GM18909 (cell line): ENCODE results near the gene PPM1J.
"Not testable (repeated sequence)": the region's sequence is repeated elsewhere in the genome, so short reads cannot be mapped to it uniquely, and the experiment has no call there.

Experiments used
- ATAC-seq: cut with Tn5 transposase; IDR thresholded peaks from one replicate; pipeline ENCODE4 v1.9.1; 2021; ENCODE audit warnings: mild to moderate bottlenecking; ENCODE audit not compliant: unreplicated experiment, poor library complexity

The PPM1J gene

DNA sequence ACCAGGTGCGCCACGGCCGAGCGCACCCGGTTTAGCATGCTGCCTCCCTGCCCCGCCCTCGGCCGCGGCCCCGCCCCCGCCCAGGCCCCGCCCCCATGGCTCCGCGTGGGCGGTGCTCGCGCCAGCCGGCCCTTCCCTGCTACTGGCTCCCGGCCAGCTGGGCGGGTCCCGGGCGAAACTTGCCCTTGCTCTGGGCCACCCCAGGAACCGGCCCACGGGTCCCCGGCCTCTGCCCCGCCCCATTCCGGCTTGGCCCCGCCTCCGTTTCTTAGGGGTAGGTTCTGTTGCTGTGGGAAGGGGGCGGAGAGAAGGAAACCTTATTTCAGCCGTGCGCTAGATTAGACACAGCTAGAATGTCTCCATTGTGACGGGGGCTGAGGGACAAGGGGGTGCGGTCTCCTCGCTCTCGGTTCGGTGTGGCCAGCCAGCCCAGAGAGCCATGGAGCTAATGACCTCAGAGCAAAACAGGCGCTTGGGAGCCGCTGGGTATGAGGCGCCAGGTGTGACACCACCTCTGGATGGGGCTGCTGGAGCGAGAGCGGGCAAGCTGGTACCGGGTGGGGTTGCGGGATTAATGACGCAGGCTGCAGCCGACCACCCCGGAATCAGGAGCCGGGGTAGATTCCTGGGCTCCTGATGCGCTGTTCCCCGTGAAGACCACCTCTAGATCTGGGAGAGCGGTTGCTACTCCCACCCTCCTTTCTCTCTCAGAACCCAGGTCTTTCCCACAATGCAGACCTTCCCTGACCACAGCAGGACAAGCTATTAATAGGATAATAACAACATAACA lies at the start of gene PPM1J:
Gene PPM1J, minus strand, starts transcription at position 69 of the 790 bp plus-strand sequence. Its CDS starts 31 bp downstream, at position 38.
- peak; percentile 77 for ATAC-seq

DNA sequence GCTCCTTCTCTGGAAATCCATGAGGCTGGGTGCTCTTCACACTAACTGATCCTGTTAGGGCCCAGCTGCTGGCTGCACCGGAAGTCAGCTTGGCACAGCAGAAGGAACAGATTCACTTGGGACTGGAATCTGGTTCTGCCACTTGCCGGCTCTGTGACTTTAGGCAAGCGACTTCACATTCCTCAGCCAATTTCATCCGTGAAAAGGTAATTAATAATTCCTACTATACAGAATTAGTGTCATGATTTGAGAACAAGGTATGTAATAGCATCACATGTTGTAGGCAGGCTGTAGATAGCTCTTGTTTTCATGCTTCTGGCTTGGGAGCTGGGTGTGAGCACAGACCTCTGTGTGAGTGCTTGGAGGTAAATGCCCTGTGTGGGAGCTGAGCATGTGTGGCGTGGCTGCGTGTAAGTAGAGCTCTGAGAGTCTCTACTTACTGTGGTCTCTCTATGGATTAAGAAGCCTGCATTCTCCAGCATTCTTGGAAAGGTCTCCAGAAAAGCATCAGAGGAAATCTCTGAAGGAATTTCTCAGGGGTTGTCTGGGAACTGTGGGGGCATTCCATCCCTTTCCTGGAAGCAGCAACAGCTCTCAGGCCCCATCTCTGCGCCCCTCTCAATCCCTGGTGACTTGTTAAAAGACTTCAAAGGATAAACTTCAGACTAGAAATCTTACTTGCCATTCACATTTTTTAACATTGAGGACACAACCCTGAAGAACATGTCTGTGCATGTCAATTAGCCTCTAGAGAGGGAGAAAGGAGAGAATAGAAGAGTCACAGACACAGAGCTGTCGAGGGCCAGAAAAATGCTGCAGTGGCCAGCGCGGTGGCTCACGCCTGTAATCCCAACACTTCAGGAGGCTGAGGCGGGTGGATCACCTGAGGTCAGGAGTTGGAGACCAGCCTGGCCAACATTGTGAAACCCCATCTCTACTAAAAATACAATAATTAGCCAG lies 47.7 kb upstream of the PPM1J start:
- no peak for ATAC-seq

- no peak for ATAC-seq
Measured at GRCh38 chr1:112761714-112762480, 46.8 kb upstream of the PPM1J start.

DNA sequence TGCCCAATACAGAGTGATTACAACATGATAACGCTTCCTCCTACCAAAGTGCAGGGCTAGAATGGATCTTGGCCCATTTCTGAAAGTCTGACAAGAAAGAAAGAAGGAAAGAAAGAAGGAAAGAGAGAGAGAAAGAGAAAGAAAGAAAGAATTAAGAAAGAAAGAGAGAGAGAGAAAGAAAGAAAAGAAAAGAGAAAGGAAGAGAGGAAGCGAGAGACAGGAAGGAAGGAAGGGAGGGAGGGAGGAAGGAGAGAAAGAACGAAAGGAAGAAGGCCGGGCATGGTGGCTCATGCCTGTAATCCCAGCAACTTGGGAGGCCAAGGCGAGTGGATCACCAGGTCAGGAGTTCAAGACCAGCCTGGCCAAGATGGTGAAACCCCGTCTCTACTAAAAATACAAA lies 44.1 kb upstream of the PPM1J start:
- ATAC-seq = no peak

GRCh38 chr1:112754116-112754628 lies 39.0 kb upstream of the PPM1J start:
- ATAC-seq = no peak

- ATAC-seq = no peak
Measured at GRCh38 chr1:112748396-112748795, 33.3 kb upstream of the PPM1J start.

GRCh38 chr1:112744009-112744578 lies 29.0 kb upstream of the PPM1J start:
- no peak for ATAC-seq

DNA sequence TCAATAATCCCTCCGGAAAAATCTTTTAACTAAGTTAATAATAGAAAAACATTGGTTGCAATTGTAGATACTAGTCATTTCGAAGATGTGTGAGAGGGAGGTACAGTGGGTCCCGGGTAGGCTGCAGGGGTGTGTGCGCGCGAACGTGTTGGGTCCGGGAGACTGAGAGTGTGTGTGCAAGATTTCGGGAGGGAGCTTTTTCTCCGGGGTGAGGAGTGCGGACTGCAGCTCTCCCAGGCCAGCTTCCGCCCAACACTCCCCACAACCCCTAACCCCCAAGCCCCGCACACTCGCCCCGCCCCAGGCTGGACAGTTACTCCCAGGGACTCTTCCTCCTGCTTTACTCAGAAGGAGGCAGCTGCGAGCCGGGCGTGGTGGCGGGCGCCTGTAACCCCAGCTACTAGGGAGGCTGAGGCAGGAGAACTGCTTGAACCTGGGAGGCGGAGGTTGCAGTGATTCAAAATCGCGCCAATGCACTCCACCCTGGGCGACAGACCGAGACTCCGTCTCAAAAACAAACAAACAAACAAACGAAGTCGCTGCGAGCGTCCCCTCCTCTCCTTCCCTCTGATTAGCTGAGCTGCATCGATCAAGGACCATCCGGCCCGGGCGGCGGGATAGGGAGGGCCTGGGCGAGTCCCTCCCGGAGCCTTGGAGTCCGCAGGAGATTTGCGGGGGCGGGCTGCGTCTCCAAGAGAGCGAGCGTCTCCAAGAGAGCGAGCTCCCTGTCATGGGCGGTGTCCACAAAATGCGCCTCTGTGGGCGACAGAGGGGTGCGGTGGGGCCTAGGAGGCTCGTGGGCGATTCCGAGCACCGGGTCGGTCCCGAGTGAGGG lies 28.3 kb upstream of the PPM1J start:
- ATAC-seq = no peak

DNA sequence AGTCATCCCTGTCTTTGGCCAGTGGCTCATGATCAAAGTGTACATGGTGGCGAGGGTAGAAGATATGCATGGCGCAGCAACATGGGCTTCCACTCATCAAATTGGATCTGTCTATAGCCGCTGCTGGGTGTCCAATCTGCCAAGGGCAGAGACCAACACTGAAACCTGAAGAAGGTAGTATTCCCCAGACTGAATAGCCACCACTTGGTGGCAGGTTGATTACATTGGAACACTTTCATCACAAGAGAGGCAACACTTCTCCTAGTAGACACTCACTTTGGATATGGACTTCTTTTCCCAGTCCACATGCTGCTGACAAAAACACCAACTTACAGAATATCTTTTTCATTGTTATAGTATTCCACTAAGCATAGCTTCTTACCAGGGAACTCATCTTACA lies 22.4 kb upstream of the PPM1J start:
- no peak for ATAC-seq

DNA sequence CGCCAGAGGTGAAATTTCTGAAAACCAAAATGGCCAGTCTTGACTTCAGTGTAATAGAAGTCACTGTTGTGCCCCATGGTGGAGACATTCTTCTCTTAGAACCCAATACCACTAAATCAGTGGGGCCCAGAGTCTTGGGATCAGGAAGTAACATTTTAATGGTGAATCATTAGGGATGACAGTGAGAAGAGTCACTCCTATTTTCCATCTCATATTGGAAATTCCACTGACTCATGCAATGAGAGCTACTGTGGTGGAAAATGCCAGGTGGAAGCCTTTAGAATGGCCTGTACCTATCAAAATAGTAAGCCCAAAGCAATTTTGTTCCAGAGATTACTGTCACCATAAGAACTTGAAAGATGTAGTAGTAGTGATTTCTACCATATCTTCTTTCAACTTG lies 20.6 kb upstream of the PPM1J start:
- no peak for ATAC-seq

DNA sequence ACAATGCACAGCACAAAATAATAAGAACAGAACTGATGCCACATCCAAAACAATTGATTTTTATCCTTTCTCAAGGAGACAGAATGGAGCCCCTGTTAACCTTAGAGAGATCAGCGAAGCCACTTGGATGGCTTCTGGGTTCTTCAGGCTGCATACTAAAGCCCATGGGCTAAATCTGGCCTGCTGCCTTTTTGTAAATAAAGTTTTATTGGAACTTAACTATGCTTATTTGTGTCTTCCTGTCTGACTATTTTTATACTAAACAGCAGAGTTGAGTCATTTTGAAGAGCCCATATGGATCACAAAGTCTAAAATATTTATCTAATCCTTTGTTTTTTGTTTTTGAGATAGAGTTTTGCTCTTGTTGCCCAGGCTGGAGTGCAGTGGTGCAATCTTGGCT lies 16.3 kb upstream of the PPM1J start:
- no peak for ATAC-seq

- ATAC-seq = no peak
Measured at GRCh38 chr1:112729909-112730308, 14.8 kb upstream of the PPM1J start.

GRCh38 chr1:112729011-112729410 lies 13.9 kb upstream of the PPM1J start:
- not testable (repeated sequence) for ATAC-seq

DNA sequence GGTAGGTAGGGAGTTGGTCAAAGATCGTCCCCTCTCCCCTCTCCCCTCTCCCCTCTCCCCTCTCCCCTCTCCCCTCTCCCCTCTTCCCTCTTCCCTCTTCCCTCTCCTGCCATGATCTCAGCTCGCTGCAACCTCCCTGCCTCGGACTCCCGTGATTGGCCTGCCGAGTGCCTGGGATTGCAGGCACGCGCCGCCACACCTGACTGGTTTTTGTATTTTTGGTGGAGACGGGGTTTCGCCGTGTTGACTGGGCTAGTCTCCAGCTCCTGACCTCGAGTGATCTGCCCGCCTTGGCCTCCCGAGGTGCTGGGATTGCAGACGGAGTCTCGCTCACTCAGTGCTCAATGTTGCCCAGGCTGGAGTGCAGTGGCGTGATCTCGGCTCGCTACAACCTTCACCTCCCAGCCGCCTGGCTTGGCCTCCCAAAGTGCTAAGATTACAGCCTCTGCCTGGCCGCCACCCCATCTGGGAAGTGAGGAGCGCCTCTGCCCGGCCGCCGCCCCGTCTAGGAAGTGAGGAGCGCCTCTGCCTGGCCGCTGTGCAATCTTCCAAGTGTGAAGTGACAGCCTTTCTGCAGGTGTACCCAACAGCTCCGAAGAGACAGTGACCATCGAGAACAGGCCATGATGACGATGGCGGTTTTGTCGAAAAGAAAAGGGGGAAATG lies 13.3 kb upstream of the PPM1J start:
- not testable (repeated sequence) for ATAC-seq

DNA sequence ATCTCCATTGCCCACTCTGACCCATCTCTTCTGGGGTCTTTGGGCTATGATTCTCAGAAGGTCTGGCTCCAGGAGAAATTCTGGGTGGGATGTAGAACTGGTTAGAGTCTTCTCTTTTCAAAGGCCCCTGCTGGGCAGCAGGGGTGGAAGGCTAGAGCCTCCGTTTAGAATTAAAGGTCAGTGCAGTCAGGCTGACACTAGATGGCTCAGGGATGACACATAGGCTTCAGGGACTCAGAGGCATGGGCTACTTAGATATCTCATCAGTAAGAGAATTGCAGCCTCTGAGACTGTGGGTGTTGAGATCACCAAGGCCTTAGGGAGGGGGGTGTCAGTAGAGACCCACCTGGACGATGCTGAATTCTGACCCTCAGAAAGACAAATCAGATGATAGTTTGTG lies 12.6 kb upstream of the PPM1J start:
- no peak for ATAC-seq

GRCh38 chr1:112724240-112724639 lies 9.1 kb upstream of the PPM1J start:
- ATAC-seq = not testable (repeated sequence)

DNA sequence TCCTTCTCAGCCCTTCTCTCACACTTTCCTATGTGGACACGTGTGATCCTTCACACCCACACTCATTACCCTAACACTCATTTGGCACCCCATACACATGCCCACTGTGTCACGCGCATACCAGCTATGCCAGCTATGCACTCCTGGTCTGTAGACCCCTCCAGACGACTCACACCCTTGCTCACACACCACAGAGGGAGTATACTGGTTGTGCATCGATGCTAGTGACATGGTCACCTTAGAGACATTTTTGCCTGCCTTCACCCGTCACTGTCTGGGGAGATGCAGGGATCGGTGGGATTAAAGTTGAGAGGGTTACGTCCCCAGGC lies 8.3 kb upstream of the PPM1J start:
- no peak for ATAC-seq

DNA sequence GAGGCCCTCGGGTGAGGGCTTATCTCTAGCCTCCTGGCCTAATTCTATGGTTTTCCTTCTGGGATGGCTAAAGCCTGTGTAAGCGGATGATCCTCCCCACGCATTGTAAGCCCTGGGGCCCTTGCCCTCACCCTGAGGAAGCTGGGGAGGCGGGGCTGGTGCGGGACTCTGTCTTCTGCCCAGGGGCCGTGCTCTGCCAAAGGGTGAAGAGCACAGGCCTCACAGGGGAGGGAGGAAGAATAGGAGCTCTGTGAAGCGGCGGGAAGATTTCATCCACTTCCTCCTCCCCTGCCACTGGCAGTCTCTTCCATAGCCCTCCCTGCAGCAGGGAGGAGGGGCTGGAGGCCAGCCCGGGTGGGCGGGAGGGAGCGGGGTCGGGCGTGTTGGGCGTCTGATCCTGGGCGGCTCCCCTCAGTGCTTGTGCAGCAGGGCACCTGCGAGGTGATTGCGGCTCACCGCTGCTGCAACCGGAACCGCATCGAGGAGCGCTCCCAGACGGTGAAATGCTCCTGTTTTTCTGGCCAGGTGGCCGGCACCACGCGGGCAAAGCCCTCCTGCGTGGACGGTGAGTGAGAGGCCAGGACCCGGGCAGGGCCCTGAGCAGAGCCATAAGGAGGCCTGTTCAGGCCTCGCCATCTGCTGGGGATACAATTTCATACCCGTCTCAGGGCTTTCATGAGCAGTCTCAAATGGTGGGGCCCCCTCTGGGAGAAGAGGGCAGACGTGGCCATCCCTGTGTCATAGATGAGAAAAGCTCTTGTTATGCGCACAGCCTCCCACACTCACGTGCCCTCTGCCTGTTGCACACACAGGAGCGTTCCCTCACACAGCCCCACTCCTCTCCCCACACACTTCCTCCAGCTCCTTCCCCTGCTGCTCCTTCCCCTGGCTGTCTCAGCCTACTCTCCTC lies 7.7 kb upstream of the PPM1J start:
- no peak for ATAC-seq
